Measurements from ENCODE around the gene ANKRD11.
"Not testable (repeated sequence)": the region's sequence is repeated elsewhere in the genome, so short reads cannot be mapped to it uniquely, and the experiment has no call there.

ANKRD11 gene

DNA sequence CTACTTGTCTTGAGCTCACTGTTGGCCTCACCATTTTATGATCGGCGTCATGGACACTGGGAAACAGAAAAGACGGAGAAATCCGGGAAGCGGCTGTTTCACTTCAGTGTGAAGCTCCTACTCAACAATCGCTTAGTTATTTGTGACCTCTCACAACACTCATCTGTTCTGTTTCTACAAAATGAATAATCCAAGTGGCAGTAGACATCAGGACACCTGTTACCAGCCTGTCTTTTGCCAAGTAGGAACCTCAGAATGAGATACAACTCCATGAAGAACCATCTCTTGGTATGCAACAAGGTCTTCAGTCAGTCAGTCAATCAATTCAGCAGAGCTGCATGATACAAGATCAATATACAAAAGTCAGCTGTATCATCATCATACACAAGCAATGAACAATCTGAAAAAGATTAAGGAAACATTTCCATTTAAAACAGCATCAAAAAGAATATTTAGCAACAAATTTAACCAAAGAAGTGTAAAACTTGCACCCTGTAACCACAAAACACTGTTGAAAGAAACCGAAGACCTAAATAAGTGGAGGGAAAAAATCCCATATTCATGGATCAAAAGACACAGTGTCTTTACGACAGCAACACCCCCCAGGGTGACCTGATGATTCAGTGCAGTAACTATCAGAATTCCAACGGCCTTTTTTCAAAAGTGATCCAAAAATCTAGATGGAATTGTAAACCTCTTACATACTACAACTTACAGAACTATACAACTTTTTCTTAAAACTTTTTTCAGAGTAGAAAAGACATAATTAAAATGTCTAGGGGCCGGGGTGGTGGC is 63.4 kb downstream of the ANKRD11 start:
- FAIRE-seq, result no peak

DNA sequence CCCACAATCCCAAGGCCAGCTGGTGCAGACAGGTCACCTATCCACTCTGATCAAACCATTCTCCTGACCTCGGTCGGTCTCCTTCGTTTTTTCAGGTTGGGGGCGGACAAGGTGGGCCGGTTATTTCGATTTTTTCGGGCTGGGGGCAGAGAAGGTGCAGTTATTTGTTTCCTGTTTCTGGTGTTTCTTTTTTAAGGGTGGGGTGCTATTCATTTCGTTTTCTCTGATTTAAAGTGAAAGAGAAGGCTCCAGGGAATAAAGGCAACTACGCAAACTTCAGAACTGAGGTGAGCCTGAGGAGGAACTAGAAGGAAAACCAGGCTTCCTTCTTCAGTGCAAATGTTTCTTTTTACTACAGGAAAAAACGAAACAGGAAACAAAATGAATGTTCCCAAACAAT is 64.8 kb downstream of the ANKRD11 start:
- FAIRE-seq, result no peak

DNA sequence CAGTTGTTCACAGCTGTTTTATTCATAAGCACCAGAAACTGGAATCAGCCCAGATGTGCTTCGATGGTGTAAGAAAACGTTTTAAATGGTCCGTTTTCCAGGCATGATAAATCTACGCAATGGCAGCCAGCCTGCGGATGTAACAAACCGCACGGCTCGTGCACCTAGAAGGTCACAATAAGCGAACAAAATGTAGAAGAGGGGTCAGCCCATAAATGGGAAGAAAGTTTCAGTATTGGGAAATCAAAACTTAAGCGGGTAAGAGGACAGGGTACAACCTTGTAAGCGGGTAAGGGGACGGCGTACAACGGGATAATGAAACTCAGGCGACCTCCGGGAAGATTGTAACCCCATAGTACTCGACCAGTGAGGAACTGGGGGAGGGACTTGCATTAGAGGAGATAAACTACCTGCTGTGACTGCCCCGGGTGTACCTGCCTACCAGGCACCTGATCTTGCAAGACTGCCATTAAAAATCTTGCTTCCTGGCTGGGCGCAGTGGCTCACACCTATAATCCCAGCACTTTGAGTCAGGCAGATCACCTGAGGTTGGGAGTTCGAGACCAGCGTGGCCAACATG is 66.6 kb downstream of the ANKRD11 start:
- FAIRE-seq, result no peak

DNA sequence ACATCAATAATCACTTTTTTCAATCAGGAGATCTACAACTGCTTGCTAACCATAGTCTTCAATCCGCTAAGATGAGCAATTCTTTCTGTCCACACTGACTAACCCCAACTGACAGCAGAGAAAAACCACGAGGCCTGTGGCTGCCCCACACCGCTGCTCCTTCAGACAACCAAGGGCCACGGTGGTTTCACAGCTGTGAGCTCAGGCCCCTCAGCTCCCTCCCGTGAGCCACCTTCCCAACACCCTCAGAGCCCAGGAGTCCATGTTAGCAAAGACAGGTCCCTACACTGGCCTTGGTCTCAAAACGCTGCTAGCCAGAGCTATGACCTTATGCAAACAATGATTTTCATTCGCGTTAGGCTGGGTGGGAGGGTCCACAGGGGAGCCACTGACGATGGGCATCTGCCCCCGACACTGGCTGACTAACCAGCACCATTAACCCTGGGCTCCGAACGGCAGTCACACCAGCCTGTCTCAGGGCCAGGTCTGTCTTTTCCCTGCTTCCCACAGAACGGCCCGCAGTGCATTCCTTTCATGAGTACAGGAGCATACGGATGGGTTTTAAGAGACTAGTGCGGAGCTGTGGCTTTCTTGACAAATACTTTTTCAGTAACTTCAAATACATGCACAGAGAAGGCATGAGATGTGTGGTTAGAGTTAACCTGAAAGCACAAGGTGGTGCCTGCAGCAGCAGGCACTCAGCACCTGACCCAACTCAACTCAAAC is 67.3 kb downstream of the ANKRD11 start:
- FAIRE-seq, result no peak

DNA sequence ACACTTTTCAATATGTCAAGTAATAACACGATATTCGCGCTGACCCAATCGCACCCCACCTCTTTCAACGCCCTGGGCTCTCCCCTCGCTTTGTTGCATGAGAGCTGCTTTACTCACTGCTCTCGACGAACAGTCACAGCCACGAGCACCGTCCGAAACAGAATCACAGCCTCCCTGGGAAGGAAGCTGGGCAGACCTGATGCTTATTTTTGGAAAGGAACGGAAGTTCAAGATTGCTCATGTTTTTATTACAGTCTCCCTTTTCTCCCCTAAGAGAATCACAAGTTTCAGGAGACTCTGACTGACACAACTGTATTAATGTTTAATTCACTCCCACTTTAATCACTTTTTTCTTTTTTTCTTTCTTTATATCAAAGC is 67.8 kb downstream of the ANKRD11 start:
- FAIRE-seq, result no peak

DNA sequence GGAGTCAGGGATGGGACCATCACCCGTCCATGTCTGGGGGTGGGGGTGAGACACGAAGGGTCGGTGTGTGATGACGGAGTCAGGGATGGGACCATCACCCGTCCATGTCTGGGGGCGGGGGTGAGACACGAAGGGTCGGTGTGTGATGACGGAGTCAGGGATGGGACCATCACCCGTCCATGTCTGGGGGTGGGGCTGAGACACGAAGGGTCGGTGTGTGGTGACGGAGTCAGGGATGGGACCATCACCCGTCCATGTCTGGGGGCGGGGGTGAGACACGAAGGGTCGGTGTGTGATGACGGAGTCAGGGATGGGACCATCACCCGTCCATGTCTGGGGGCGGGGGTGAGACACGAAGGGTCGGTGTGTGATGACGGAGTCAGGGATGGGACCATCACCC is 69.1 kb downstream of the ANKRD11 start:
- FAIRE-seq, result not testable (repeated sequence)

DNA sequence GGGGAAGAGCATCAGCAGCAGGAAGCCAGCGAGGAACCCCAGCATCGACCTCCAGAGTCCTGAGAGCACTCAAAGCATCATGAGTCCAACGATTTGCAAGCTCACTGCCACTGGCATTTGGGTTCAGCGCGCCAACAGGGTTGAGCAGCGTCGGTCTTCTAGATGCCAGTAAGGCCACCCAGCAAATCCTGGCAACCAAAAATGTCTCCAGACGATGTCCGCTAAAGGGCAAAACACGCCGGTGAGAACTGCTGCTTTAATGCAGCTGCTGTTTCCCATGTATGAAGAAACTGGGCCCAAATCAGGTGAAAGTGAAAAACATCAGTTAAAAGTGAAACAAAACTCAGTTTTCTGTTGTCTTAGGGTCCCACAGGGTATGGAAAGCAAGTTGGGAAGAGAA is 70.2 kb downstream of the ANKRD11 start:
- no peak for FAIRE-seq

DNA sequence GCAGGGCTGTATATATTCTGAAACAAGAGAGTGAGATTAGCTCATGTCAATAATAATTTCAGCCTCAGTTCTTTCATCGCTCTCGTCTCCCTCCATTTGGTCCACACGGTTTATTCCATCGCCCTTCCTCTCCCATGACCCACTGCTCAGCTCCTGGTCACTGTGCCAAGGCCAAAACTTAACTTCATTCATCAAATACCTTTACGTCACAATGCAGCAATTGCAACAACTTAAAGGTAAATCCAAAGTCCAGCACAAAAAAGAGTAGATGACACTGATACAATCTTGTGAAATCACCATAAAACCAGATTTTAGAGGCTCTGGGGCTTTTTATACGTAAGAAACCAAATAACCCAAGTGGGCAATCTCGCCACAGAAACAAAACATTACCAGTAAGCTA is 72.0 kb downstream of the ANKRD11 start:
- FAIRE-seq, result no peak

DNA sequence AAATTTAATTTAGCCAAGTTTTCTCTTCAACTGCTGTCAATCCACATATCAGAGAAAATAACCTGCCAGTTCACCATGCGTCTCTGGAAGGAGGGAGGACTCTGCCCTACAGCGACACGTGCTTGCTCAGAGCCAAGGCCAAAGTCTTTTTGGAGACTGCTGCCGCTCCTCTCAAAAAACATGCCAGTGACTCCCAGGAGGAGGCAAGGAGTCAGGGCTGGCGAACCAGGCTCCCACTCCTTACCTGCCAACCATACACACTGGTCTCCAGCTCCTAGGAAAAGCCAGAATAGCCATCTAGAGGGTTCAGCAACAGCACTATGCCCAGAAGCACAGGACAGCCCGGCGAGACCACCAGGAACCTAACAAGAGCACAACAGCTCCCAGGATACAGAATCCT is 73.0 kb downstream of the ANKRD11 start:
- FAIRE-seq, result no peak

DNA sequence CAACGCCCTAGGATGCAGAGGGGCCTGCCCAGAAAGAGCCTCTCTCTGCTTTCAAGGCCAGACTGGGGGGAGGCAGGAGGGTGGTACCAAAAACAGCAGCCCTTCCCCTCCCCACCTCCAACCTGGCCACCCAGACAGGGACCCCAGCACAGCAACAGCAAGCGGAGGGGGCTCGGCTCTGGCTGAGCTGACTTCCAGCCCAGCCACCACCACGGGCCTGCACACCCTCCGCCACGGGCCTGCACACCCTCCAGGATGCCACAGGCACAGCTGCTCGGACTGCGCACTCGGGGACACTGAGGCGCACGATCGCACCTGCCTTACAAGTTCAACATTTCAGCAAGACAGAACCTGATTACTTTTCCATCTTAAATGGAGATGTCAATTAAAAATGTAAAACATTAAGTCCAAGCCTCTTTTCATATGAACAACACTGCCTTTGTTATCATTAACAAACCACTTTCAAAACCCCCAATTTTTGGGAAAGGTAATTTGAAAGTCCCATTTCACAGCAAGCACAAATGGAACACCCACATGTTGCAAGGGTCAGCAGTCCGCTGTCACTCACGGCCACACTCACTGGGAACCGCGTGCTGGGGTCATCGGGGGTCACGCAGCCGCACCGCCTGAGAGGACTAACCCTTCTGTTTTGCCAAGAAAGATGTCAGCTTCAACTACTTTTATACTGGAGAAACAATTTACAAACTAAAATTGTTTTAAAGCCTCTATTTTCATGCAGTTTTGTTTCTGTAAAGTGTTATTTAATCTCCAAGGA is 76.4 kb downstream of the ANKRD11 start:
- FAIRE-seq, result no peak

DNA sequence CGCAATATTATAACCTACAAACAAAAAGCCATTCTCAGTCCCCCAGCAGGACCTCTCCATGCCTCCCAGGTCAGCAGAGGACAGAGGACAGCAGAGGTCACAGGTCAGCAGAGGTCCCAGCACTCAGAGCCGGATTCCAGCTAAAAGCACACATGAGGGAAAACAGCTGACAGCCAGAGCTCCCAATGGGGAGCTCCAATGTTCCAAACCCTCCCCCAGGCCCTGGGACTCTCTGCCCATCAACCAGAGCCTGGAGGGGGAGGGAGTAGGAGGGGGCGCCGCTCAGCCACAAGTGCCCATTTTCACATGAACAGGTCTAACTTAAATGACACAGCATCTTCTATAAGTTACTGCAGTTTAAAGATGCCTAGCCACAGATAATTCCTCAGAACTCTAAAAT is 77.5 kb downstream of the ANKRD11 start:
- FAIRE-seq, result no peak

DNA sequence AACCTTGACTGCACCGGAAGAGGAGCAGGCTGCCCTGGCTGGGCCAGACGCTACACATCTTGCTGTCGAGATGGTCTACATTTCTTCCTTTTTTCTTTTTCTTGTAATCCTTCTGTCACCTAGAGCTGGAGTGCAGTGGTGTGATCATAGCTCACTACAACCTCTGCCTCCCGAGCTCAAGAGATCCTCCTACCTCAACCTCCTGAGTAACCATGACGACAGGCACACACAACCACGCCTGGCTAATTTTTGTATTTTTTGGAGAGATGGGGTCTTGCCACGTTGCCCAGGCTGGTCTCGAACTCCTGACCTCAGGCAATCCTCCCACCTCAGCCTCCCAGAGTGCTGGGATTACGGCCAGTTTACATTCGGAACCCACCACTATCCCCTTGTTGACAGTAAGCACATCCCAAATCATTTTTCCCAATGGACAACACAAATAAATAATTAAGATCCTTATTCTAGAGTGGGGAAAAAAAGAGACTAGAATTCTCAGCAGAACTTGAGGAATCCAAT is 79.0 kb downstream of the ANKRD11 start:
- FAIRE-seq, result no peak

DNA sequence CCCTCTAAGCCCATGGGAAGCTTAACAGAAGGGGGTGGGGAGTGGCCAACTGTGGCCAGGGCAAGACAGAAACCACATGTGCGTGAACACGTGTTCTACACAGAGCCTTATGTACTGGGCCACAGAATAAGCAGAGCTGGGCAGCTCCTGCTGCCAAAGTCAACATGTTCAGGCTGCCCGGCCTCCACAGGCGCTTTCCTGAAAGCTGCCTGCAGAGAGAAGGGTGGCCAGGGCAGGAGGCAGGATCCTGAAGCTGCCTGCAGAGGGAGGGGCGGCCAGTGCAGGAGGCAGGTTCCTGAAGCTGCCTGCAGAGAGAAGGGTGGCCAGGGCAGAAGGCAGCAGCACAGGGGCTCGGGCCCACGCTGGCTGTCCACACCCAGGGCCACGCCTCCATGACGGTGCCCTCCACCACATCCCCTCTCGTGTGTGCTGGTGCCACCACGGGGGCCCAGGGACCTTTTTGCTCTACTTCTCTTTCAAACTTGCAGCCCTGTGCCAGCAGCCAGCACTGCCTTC is 79.5 kb downstream of the ANKRD11 start:
- no peak for FAIRE-seq

DNA sequence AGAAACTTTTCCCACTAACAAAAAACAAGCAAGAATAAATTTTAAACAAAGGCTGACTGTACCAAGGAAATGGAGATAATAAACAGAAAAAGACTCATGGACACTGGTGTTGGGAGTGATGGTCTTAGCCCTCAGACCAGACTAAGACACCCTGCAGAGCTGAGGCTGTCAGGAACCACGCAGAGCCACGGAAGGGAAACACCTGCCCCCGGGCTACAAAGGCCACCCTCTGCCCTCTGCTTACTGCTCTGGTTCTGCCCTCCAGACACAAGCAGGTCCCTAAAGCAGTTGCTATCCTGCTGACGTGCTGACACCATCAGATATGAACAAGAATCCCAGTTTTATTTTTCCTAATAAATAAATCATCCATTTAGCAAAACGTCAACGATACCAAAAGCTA is 80.0 kb downstream of the ANKRD11 start:
- no peak for FAIRE-seq

DNA sequence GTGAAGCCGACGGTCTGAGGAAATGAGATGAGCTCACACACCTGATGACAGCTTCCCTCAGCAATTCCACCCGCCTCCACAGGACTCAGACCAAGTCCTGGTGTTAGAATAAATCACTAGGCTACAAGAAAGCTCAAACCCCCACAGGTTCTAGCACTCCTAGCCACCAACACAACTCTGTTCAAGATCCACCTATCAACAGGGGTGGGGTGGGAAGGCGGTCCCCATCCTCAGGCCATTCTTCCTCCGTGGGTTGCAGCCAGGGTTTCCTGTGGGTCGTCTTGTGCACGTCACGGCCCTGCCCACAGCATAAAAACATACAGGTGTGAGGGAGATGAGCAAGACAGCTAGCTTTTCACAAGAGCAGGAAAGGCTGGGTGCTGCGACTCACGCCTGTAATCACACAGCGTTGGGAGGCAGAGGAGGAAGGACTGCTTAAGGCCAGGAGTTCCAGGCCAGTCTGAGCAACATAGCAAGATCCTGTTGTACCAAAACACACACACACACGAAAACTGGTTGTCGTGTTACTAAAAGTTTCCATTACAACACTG is 81.1 kb downstream of the ANKRD11 start:
- no peak for FAIRE-seq

DNA sequence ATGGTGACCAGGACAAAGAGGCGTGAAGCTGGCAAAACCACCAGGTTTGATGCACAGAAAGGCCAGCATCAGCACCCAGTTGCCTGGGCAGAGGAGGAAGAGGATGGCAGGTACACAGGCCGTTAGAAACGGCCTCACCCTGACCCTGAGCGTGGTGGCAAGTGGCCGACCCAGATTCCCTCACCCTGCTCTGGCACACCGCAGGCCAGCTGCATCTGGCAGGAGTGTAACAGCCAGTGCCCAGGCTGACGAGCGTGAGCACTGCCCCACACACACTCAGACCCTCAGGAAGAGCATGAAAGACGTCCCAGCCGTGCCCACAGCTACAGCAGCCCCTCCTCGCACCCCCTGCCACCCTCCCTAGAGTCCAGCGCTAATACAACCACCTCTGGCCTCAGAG is 82.0 kb downstream of the ANKRD11 start:
- FAIRE-seq, result no peak

DNA sequence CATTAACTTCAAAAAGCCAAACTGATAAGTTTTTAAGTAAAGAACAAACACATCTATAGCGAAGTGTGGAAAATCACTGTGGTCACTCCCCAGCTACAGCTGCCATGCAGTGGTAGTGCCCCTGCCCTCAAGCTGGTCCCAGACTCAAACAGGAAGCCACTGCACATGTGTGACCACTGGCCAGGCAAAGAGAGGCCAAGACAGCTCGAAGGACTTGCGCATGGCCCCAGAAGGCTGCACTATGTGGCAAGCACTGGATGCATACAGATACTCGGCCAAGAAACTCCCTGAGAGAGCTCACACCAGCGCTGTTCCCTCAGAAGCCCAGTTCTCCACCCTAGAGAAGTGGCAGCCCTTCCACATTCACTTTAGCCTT is 82.4 kb downstream of the ANKRD11 start:
- no peak for FAIRE-seq

DNA sequence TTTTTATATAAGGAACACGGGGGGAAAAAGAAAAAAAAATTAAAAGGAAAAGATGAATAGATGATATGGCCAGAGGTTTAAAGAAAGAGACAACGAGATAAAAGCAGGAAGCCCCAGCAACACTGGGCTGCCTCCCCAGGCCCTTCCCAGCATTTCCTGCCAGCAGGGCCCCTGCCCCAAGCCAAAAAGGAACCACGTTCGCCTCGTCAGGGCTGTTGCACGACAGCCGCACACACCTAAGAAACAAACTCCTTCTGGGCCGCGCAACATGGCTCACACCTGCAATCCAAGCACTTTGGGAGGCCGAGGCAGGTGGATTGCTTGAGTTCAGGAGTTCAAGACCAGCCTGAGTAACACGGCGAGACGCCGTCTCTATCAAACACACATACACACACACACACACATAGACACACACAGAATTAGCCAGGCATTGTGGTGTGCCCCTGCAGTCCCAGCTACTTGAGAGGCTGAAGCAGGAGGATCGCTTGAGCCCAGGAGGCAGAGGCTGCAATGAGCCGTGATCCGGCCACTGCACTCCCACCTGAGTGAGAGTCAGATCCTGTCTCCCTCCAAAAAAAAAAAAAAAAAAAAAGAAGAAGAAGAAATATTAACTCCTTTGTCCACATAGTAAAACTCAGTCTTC is 83.0 kb downstream of the ANKRD11 start:
- FAIRE-seq, result no peak

DNA sequence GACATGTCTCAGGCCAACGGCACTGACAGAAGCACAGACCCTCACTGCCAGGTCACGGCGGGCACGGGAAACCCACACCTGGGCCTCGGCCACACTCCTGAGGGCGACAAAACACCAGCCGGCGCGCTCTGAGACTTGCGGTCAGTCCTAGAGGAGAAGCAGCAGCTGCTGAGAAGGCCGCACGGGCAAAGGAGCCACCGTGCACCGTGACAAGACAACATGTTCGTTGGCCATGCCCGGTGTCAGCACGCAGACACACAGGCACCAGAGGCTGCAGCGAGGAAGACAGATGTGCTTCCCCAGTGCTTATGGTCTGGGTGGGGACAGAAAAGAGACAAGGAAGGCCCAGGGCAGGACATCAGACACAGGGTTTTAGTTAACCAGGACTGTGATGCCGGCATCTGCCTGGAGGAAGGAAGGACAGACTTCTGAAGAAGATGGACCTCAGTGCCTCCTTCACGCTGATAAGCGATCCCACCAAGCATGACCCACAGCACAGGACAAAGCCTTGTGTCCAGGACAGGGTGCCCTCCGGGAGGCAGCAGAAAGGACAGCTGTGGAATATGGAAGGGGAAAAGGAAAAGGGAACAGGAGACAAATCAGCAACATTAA is 84.0 kb downstream of the ANKRD11 start:
- FAIRE-seq, result no peak

DNA sequence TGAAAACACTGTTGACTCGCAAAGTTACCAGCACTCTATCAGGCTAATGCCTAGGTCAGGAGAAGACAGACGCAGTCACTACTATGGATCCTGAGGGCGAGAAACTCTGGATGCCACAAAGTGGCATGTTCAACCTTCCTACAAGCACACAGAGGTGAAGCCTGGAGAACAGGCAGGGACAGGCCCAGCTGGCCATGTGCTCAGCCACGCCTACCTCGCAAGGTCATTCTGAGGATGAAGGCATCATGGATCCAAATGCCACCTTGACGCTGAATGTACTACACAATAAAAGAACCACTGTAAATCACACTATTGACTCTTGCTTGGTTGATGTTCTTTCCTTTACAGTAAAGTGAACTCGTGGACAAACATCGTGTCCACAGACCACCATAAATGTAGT is 85.8 kb downstream of the ANKRD11 start:
- no peak for FAIRE-seq

DNA sequence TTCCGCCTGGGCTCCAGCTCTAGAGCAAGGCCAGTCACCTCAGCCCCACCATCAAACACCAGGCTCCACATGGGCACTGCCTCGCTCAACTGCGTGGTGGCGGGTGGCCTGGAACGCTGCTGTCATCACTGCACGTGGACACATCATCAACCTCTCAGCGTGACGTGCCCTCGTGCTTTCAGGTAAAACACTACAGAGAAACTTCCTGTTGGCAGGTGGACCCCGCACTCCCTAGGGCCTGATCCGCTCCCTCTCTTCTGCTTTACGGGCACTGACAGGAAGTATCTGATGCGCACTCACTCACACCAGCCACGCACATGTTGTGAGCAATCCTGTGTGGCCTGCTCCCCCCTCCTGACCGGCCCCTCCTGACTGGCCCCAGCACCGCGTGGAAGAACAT is 87.4 kb downstream of the ANKRD11 start:
- no peak for FAIRE-seq
